Measurements from ENCODE around the gene AMHR2. TPM values are rescaled to one million over a fixed set of nuclear protein-coding genes. Genes with fewer than 3 reads are reported as not detected.

AMHR2 gene
- total RNA-seq, 1 experiment from 2014 or later = not detected

GRCh38 chr12:53479331-53479730 lies 55.7 kb downstream of the AMHR2 start:
- Histone ChIP-seq H3K9me3 (ENCODE audit: control insufficient read depth, low read depth, low read length) (no peaks in the 10 kb centered on the region), H3K23me2 (ENCODE audit: insufficient read length, low read depth, low read length, poor library complexity, severe bottlenecking) (no peaks in the 10 kb centered on the region), H3K4me2 (ENCODE audit: insufficient read depth, insufficient read length, low read length) (no peak overlapping the region), H2BK5ac (ENCODE audit: insufficient read length, low read length) (no peak overlapping the region), H2AK5ac (ENCODE audit: insufficient read length, low read length) (no peak overlapping the region), H2BK15ac (ENCODE audit: low read depth, low read length) (no peak overlapping the region), H3K4ac (ENCODE audit: low read depth, low read length) (no peak overlapping the region), H4K8ac (replicated peaks; ENCODE audit: insufficient read length, low read depth, low read length) (no peak overlapping the region), H2BK20ac (ENCODE audit: low read depth, low read length, poor library complexity, severe bottlenecking) (no peak overlapping the region), H4K5ac (ENCODE audit: insufficient read length, low read depth, low read length) (no peak overlapping the region), H3K4me1 (ENCODE audit: insufficient read depth, low read length) (no peaks in the 10 kb centered on the region), H3T11ph (ENCODE audit: low read length) (no peak overlapping the region), H3K14ac (ENCODE audit: insufficient read depth, low read length) (no peak overlapping the region), H2BK12ac (ENCODE audit: insufficient read length, low read depth, low read length) (no peak overlapping the region), H2AFZ (ENCODE audit: low read length) (no peak overlapping the region), H3K27me3 (ENCODE audit: insufficient read depth, low read length) (no peaks in the 10 kb centered on the region), H3K56ac (ENCODE audit: insufficient read length, low read depth, low read length) (no peak overlapping the region), H4K91ac (ENCODE audit: insufficient read length, low read depth, low read length) (no peak overlapping the region), H3K27ac (ENCODE audit: insufficient read length, low read depth, low read length) (no peak overlapping the region), H3K9ac (ENCODE audit: extremely low read depth, insufficient read length, low read length) (no peak overlapping the region), H2BK120ac (ENCODE audit: low read depth, low read length, poor library complexity, severe bottlenecking) (no peak overlapping the region), H3K79me1 (ENCODE audit: insufficient read depth, low read depth, low read length, poor library complexity, severe bottlenecking) (peaks cover 6% of the 10 kb centered on the region), H3K23ac (ENCODE audit: insufficient read length, low read depth, low read length) (no peak overlapping the region), H3K79me2 (ENCODE audit: insufficient read depth, low read length) (no peaks in the 10 kb centered on the region), H3K18ac (ENCODE audit: insufficient read length, low read depth, low read length) (no peak overlapping the region), H4K20me1 (ENCODE audit: control insufficient read depth, insufficient read depth, insufficient read length) (no peaks in the 10 kb centered on the region)
- Mint-ChIP-seq H3K4me3 (no peak overlapping the region), H3K27ac (peak overlapping the region in 1 of 3 experiments; percentile 93; a peak in 2 of 7 replicates), H3K4me1 (peaks cover 43 to 58% of the 10 kb centered on the region in 2 experiments), H3K27me3 (ENCODE audit: low read depth) (no peaks in the 10 kb centered on the region; the same call in 1 of the 2 replicates), H3K36me3 (ENCODE audit: insufficient read depth in 1 of 3, low read depth in 3 of 3) (peaks cover 54 to 89% (median 88%) of the 10 kb centered on the region in 3 experiments), H3K9me3 (no peaks in the 10 kb centered on the region)
- no CpG with 5 or more reads among the region's 5 CpGs for WGBS (ENCODE audit: extremely low coverage, insufficient read length, low lambda C conversion rate)
- DNase-seq = no peak
- no peak for TF ChIP-seq CTCF (conservative IDR thresholded peaks at IDR 0.05)
